GM12878 (cell line): Measurements from ENCODE around the gene ANAPC10. TPM values are rescaled to one million over a fixed set of nuclear protein-coding genes. Genes with fewer than 3 reads are reported as not detected.

ENCODE experiments used
- ATAC-seq: fragments of 200-7000 bp; cut with Tn5 transposase; 3 replicates; pipeline ENCODE4 v1.9.1; 2020; ENCODE audit warnings: mild to moderate bottlenecking, moderate library complexity
- BruUV-seq: library from RNA; stranded (reverse); fragments of 400-500 nt; replicated peaks from 2 replicates; lab custom pipeline; 2021; lab: Mats Ljungman, UMichigan
- CTCF ChIA-PET: fragments of 300-600 bp; sonication (Branson Sonifier 250); formaldehyde crosslinking; extraction: SDS; loops from one replicate; lab custom pipeline; 2021; ENCODE audit warnings: inconsistent platforms; lab: Yijun Ruan, JAX
- POLR2A ChIA-PET: fragments of 350-600 bp; formaldehyde crosslinking; extraction: SDS; loops from one replicate; lab custom pipeline; 2021; ENCODE audit warnings: inconsistent platforms; lab: Charles Lee
- RAD21 ChIA-PET: fragments of 300-600 bp; sonication (Branson Sonifier 250); formaldehyde crosslinking; loops from one replicate; lab custom pipeline; 2023; ENCODE audit warnings: antibody characterized with exemption; ENCODE audit not compliant: unreplicated experiment; lab: Charles Lee
- SMC1A ChIA-PET: fragments of 300-600 bp; sonication (Branson Sonifier 250); formaldehyde crosslinking; loops from one replicate; lab custom pipeline; 2023; ENCODE audit not compliant: unreplicated experiment, uncharacterized antibody; lab: Charles Lee
- DNase-seq: peaks from one replicate; pipeline ENCODE4 v3.0.0-alpha.2; 2011; ENCODE audit warnings: low read depth, low spot score
- FAIRE-seq: peaks from 3 replicates; lab custom pipeline; 2011; peaks lifted over from hg19 to GRCh38; lab: Jason Lieb, UNC
- H2AFZ ChIP-seq: 2 replicates; pipeline ENCODE4 v1.6.0; 2011; ENCODE audit warnings: low read depth, low read length, control low read depth; ENCODE audit not compliant: control insufficient read depth
- H3K27ac ChIP-seq: 2 replicates; pipeline ENCODE4 v1.5.1; 2011; ENCODE audit warnings: control low read depth; ENCODE audit not compliant: control insufficient read depth, insufficient read depth
- H3K27me3 ChIP-seq, 2 experiments: replicated peaks in 1 of 2; 2 replicates each; pipeline versions ENCODE4 v1.6.0 to v1.6.1; 2011; ENCODE audit warnings: low read length in 1 of 2; ENCODE audit not compliant: control insufficient read depth in 2 of 2, insufficient read depth in 2 of 2
- H3K36me3 ChIP-seq, 2 experiments: 2 replicates each; pipeline ENCODE4 v1.5.1; 2011; ENCODE audit warnings: low read length in 1 of 2; ENCODE audit not compliant: control insufficient read depth in 2 of 2, insufficient read depth in 2 of 2
- H3K4me1 ChIP-seq: 2 replicates; pipeline ENCODE4 v1.6.1; 2011; ENCODE audit warnings: mild to moderate bottlenecking, low read length, moderate library complexity, mixed read lengths; ENCODE audit not compliant: control insufficient read depth, insufficient read depth
- H3K4me2 ChIP-seq: 2 replicates; pipeline ENCODE4 v1.6.0; 2011; ENCODE audit warnings: control low read depth; ENCODE audit not compliant: control insufficient read depth, insufficient read depth
- H3K4me3 ChIP-seq: fragments of 200-600 bp; sonication (generic); 2 replicates; pipeline ENCODE4 v1.5.1; 2016
- H3K79me2 ChIP-seq: 2 replicates; pipeline ENCODE4 v1.6.0; 2011; ENCODE audit warnings: low read length; ENCODE audit not compliant: control insufficient read depth, insufficient read depth
- H3K9ac ChIP-seq: 2 replicates; pipeline ENCODE4 v1.8.0; 2011; ENCODE audit warnings: low read length, control low read depth, mixed read lengths; ENCODE audit not compliant: control insufficient read depth, insufficient read depth
- H3K9me3 ChIP-seq: replicated peaks from 3 replicates; pipeline ENCODE4 v1.5.1; 2011; ENCODE audit warnings: mild to moderate bottlenecking, low read length; ENCODE audit not compliant: control insufficient read depth, insufficient read depth
- H4K20me1 ChIP-seq: 2 replicates; pipeline ENCODE4 v1.6.0; 2011; ENCODE audit not compliant: control insufficient read depth, insufficient read depth
- EP300 ChIP-seq, 2 experiments: fragments of 150-350 bp in 1 of 2; IDR thresholded peaks; 2 replicates each; pipeline ENCODE4 v1.6.1; 2011 to 2012; ENCODE audit warnings: low read depth in 2 of 2, low read length in 2 of 2, borderline replicate concordance in 1 of 2, improper control_type of control experiment in 1 of 2, inconsistent platforms in 1 of 2; ENCODE audit not compliant: control insufficient read depth in 1 of 2
- ETV6 ChIP-seq, 2 experiments: fragments of 450-650 bp in 1 of 2; IDR thresholded peaks in 1 of 2; conservative IDR thresholded peaks in 1 of 2; 2 replicates each; pipeline ENCODE4 v1.6.1; 2014; ENCODE audit warnings: antibody characterized with exemption in 1 of 2, borderline replicate concordance in 1 of 2, low read depth in 1 of 2, mild to moderate bottlenecking in 1 of 2, moderate library complexity in 1 of 2
- IKZF1 ChIP-seq: fragments of 450-650 bp; conservative IDR thresholded peaks from 2 replicates; pipeline ENCODE4 v1.6.1; 2017; ENCODE audit warnings: antibody characterized with exemption, mild to moderate bottlenecking
- SREBF1 ChIP-seq: IDR thresholded peaks from 2 replicates; pipeline ENCODE4 v1.6.1; 2012; ENCODE audit warnings: mild to moderate bottlenecking, low read length
- STAT3 ChIP-seq: IDR thresholded peaks from 2 replicates; pipeline ENCODE4 v1.6.1; 2011; ENCODE audit warnings: low read depth, low read length, improper control_type of control experiment
- WGBS: methylation state at CpG from one replicate; pipeline ENCODE4 v1.1.6; 2016; ENCODE audit warnings: low lambda C conversion rate; ENCODE audit not compliant: insufficient replicate concordance, insufficient coverage; ENCODE audit errors: missing lambda C conversion rate; 5-methylcytosine and 5-hydroxymethylcytosine counted together
- in situ Hi-C: fragments of 300-500 bp; cut with MboI; formaldehyde crosslinking; loops from 9 replicates; pipeline ENCODE4 v1.14.3; 2018; ENCODE audit warnings: mixed read lengths
- intact Hi-C: fragments of 100-400 bp; cut with micrococcal nuclease; formaldehyde crosslinking; loops from one replicate; pipeline ENCODE4 v1.14.2; 2022; ENCODE audit not compliant: unreplicated experiment
- polyA plus RNA-seq, 11 experiments: library from polyadenylated mRNA; depleted of rRNA in 4 of 11; unstranded in 6 of 11; stranded (reverse) in 5 of 11; fragments of >200 nt; fragmentation: Nextera tagmentation in 4 of 11; fragmentation: Illumina TruSeq in 1 of 11; extraction: Ambion mirVana in 4 of 11; extraction: Trizol in 1 of 11; gene quantifications; 1 replicate in 1 of 11; 2 replicates in 10 of 11; pipeline versions ENCODE4 v1.2.1 to v1.2.3, GENCODE V29; 2011 to 2016; ENCODE audit warnings: inconsistent platforms in 2 of 11, missing spikeins in 2 of 11, low read depth in 1 of 11
- total RNA-seq, 4 experiments: library from RNA; depleted of rRNA in 3 of 4; stranded (reverse); fragments of >200 nt in 3 of 4; fragmentation: Illumina TruSeq in 1 of 4; extraction: Trizol in 1 of 4; gene quantifications; 2 replicates each; pipeline versions ENCODE4 v1.2.1 to v1.2.3, GENCODE V29; 2013 to 2021
- TF ChIP-seq, protein P1 (sequence below): fragments of 450-650 bp; IDR thresholded peaks from 2 replicates; pipeline ENCODE4 v1.6.1; 2017; ENCODE audit warnings: mild to moderate bottlenecking, low read depth, inconsistent platforms; ENCODE audit not compliant: poor library complexity, severe bottlenecking
- TF ChIP-seq, protein P2 (sequence below): fragments of 450-650 bp; IDR thresholded peaks from 2 replicates; pipeline ENCODE4 v1.6.1; 2017; ENCODE audit warnings: mild to moderate bottlenecking
- TF ChIP-seq, protein P3 (sequence below): fragments of 450-650 bp; IDR thresholded peaks from 2 replicates; pipeline ENCODE4 v1.6.1; 2017; ENCODE audit warnings: borderline replicate concordance
- TF ChIP-seq, protein P4 (sequence below): fragments of 450-650 bp; formaldehyde crosslinking; IDR thresholded peaks from 2 replicates; pipeline ENCODE4 v1.4.0; 2020; ENCODE audit warnings: mild to moderate bottlenecking, moderate library complexity

The ANAPC10 gene
- total and polyA plus RNA-seq, 10 of the 15 experiments (the other 5 are each of a cell fraction or from before 2014, with no cell fraction given): 23.8 to 73.7 (median 48.5) TPM

DNA sequence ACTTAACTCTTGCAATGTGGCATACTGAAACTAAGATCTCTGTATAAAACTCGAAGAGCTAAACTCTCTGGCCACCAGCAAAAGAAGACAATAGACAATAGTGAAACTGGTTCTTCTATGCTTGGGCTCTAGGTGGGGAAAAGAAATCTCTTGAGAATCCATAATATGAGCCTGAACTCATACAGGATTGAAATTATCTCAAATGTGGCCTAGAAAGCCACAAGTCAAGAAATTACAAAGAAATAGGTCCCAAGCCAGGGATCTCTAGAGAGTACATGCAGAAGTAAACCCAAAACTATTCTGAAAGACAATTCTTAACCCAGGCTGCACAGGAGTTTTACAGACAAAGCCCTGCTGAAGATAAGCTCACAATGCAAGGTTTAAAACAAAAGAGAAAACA lies 127.4 kb downstream of the ANAPC10 start (continued):
- TF ChIP-seq, protein P1, sequence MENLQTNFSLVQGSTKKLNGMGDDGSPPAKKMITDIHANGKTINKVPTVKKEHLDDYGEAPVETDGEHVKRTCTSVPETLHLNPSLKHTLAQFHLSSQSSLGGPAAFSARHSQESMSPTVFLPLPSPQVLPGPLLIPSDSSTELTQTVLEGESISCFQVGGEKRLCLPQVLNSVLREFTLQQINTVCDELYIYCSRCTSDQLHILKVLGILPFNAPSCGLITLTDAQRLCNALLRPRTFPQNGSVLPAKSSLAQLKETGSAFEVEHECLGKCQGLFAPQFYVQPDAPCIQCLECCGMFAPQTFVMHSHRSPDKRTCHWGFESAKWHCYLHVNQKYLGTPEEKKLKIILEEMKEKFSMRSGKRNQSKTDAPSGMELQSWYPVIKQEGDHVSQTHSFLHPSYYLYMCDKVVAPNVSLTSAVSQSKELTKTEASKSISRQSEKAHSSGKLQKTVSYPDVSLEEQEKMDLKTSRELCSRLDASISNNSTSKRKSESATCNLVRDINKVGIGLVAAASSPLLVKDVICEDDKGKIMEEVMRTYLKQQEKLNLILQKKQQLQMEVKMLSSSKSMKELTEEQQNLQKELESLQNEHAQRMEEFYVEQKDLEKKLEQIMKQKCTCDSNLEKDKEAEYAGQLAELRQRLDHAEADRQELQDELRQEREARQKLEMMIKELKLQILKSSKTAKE: peak; percentile 31
- peak; percentile 64; the same call in 1 of the 2 replicates for TF ChIP-seq STAT3
- TF ChIP-seq IKZF1: peak; percentile 51; the same call in 1 of the 2 replicates
- TF ChIP-seq EP300 (IDR thresholded peaks at IDR 0.05; ENCODE audit: borderline replicate concordance in 1 of 2, control insufficient read depth in 1 of 2, low read depth in 2 of 2, low read length in 2 of 2): no peak

DNA sequence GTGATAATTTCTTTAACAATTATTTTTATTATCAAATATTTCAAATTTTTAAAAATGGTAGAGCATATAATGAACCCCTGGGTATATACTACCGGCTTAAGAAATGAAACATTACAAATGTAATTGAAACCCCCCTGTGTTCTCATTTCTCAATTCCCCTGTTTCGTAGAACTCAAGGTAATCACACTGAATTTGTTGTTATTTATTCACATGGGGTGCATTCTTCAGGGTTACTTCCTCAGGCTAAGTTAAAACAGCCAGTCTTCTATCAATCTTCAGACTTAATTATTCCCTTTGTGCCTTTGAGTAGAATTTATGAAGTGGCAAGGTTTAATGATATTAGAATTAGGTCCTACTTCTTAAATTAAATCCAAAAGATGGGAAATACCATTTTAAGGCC lies 128.2 kb downstream of the ANAPC10 start:
- no peak overlapping the region for H3K9ac ChIP-seq
- no peak overlapping the region for H3K4me3 ChIP-seq
- BruUV-seq: no TSS peak
- H3K79me2 ChIP-seq: no peaks in the 10 kb centered on the region
- CTCF ChIA-PET: interaction anchor here (1.7 kb wide), 1 partner anchor 67 kb away, joined by 9 read pairs; no protein-coding TSS in a partner anchor
- no peaks in the 10 kb centered on the region; the same call in 2 of the 3 replicates for H3K9me3 ChIP-seq
- ATAC-seq (peak; percentile 67), FAIRE-seq (no peak), DNase-seq (no peak)
- in situ Hi-C loops: no loop called here
- H3K27me3 ChIP-seq: no peaks in the 10 kb centered on the region
- RAD21 ChIA-PET: interaction anchor here (0.6 to 2.4 kb wide), 9 partner anchors 64 to 358 kb away, joined by 3 to 20 read pairs (median 8); no protein-coding TSS in a partner anchor
- intact Hi-C loops: loop anchor here (1.0 to 2.0 kb wide), 3 partner anchors 63 to 181 kb away; no protein-coding TSS in a partner anchor
- POLR2A ChIA-PET: interaction anchor here (1.0 to 1.5 kb wide), 2 partner anchors 64 to 76 kb away, joined by 3 to 6 read pairs; no protein-coding TSS in a partner anchor
- H3K4me2 ChIP-seq: no peak overlapping the region
- H4K20me1 ChIP-seq: no peaks in the 10 kb centered on the region
- peaks cover 12% of the 10 kb centered on the region for H3K4me1 ChIP-seq
- WGBS: 28% methylated on average over 2 of the region's 2 CpGs
- H3K36me3 ChIP-seq: no peaks in the 10 kb centered on the region
- no peak overlapping the region for H2AFZ ChIP-seq
- peak overlapping the region; percentile 45; the same call in 1 of the 2 replicates for H3K27ac ChIP-seq
- SMC1A ChIA-PET: interaction anchor here (0.8 to 2.4 kb wide), 12 partner anchors 19 to 188 kb away, joined by 3 to 18 read pairs (median 6); no protein-coding TSS in a partner anchor
- TF ChIP-seq, protein P2, sequence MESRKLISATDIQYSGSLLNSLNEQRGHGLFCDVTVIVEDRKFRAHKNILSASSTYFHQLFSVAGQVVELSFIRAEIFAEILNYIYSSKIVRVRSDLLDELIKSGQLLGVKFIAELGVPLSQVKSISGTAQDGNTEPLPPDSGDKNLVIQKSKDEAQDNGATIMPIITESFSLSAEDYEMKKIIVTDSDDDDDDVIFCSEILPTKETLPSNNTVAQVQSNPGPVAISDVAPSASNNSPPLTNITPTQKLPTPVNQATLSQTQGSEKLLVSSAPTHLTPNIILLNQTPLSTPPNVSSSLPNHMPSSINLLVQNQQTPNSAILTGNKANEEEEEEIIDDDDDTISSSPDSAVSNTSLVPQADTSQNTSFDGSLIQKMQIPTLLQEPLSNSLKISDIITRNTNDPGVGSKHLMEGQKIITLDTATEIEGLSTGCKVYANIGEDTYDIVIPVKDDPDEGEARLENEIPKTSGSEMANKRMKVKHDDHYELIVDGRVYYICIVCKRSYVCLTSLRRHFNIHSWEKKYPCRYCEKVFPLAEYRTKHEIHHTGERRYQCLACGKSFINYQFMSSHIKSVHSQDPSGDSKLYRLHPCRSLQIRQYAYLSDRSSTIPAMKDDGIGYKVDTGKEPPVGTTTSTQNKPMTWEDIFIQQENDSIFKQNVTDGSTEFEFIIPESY: no peak
- TF ChIP-seq SREBF1 (no peak), STAT3 (no peak), ETV6 (conservative IDR thresholded peaks at IDR 0.05 in 1 of 2, IDR thresholded peaks at IDR 0.05 in 1 of 2; ENCODE audit: borderline replicate concordance in 1 of 2, low read depth in 1 of 2) (no peak)
- TF ChIP-seq, protein P3, sequence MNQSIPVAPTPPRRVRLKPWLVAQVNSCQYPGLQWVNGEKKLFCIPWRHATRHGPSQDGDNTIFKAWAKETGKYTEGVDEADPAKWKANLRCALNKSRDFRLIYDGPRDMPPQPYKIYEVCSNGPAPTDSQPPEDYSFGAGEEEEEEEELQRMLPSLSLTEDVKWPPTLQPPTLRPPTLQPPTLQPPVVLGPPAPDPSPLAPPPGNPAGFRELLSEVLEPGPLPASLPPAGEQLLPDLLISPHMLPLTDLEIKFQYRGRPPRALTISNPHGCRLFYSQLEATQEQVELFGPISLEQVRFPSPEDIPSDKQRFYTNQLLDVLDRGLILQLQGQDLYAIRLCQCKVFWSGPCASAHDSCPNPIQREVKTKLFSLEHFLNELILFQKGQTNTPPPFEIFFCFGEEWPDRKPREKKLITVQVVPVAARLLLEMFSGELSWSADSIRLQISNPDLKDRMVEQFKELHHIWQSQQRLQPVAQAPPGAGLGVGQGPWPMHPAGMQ: no peak
- TF ChIP-seq, protein P4, sequence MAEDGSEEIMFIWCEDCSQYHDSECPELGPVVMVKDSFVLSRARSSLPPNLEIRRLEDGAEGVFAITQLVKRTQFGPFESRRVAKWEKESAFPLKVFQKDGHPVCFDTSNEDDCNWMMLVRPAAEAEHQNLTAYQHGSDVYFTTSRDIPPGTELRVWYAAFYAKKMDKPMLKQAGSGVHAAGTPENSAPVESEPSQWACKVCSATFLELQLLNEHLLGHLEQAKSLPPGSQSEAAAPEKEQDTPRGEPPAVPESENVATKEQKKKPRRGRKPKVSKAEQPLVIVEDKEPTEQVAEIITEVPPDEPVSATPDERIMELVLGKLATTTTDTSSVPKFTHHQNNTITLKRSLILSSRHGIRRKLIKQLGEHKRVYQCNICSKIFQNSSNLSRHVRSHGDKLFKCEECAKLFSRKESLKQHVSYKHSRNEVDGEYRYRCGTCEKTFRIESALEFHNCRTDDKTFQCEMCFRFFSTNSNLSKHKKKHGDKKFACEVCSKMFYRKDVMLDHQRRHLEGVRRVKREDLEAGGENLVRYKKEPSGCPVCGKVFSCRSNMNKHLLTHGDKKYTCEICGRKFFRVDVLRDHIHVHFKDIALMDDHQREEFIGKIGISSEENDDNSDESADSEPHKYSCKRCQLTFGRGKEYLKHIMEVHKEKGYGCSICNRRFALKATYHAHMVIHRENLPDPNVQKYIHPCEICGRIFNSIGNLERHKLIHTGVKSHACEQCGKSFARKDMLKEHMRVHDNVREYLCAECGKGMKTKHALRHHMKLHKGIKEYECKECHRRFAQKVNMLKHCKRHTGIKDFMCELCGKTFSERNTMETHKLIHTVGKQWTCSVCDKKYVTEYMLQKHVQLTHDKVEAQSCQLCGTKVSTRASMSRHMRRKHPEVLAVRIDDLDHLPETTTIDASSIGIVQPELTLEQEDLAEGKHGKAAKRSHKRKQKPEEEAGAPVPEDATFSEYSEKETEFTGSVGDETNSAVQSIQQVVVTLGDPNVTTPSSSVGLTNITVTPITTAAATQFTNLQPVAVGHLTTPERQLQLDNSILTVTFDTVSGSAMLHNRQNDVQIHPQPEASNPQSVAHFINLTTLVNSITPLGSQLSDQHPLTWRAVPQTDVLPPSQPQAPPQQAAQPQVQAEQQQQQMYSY (CRISPR knock-in tag): no peak
